K562 (cell line): Measurements from ENCODE around the gene PDGFA. TPM values are rescaled to one million over a fixed set of nuclear protein-coding genes. Genes with fewer than 3 reads are reported as not detected.

Experiments
- CCAR2 ChIP-seq: fragments of 200-400 bp; formaldehyde crosslinking; IDR thresholded peaks from 2 replicates; pipeline ENCODE4 v1.6.1; 2017; ENCODE audit warnings: mild to moderate bottlenecking, low read depth, low read length
- ELF4 ChIP-seq: fragments of 450-650 bp; formaldehyde crosslinking; IDR thresholded peaks from 2 replicates; pipeline ENCODE4 v1.4.0; 2022; ENCODE audit warnings: missing genetic modification characterization
- HIVEP1 ChIP-seq: fragments of 250-450 bp; sonication (Bioruptor Pico); IDR thresholded peaks from 2 replicates; pipeline ENCODE4 v1.4.0; 2020; ENCODE audit warnings: mild to moderate bottlenecking
- HMG20A ChIP-seq: fragments of 450-650 bp; formaldehyde crosslinking; conservative IDR thresholded peaks from 2 replicates; pipeline ENCODE4 v1.4.0; 2020; ENCODE audit warnings: mild to moderate bottlenecking, mixed read lengths
- JUNB ChIP-seq: fragments of 450-650 bp; formaldehyde crosslinking; conservative IDR thresholded peaks from 2 replicates; pipeline ENCODE4 v1.4.0; 2020; ENCODE audit warnings: mild to moderate bottlenecking
- MAZ ChIP-seq, 2 experiments: fragments of 450-650 bp in 1 of 2; sonication (generic) in 1 of 2; formaldehyde crosslinking; IDR thresholded peaks in 1 of 2; conservative IDR thresholded peaks in 1 of 2; 2 replicates each; pipeline versions ENCODE4 v1.4.0 to v1.5.0; 2020; ENCODE audit warnings: mild to moderate bottlenecking in 1 of 2, missing genetic modification reagents in 1 of 2
- NFRKB ChIP-seq: fragments of 450-650 bp; IDR thresholded peaks from 2 replicates; pipeline ENCODE4 v1.6.1; 2016; ENCODE audit warnings: low read depth
- POLR2H ChIP-seq: IDR thresholded peaks from 2 replicates; pipeline ENCODE4 v1.6.1; 2016; ENCODE audit warnings: missing genetic modification characterization, low read depth, mild to moderate bottlenecking, control low read depth, missing compliant biosample characterization, moderate library complexity
- TAF1 ChIP-seq: IDR thresholded peaks from 2 replicates; pipeline ENCODE4 v1.6.1; 2011; ENCODE audit warnings: mild to moderate bottlenecking, low read length, moderate library complexity; ENCODE audit not compliant: insufficient read depth, control insufficient read depth, severe bottlenecking; ENCODE audit errors: extremely low read depth
- WHSC1 ChIP-seq: IDR thresholded peaks from one replicate; pipeline ENCODE4 v1.6.1; 2012; ENCODE audit warnings: low read length, control low read depth, inconsistent platforms
- ZNF384 ChIP-seq: IDR thresholded peaks from 2 replicates; pipeline ENCODE4 v1.6.1; 2012; ENCODE audit warnings: low read depth, low read length, improper control_type of control experiment
- polyA plus RNA-seq, 8 experiments: library from polyadenylated mRNA; depleted of rRNA in 4 of 8; stranded (reverse) in 5 of 8; unstranded in 3 of 8; fragments of >200 nt; fragmentation: Nextera tagmentation in 2 of 8; fragmentation: Illumina TruSeq in 1 of 8; extraction: Ambion mirVana in 2 of 8; extraction: Trizol in 1 of 8; gene quantifications; 2 replicates each; pipeline versions ENCODE4 v1.2.1 to v1.2.3, GENCODE V29; 2011 to 2014; ENCODE audit warnings: inconsistent platforms in 1 of 8, missing spikeins in 1 of 8
- total RNA-seq, 7 experiments: library from RNA; depleted of rRNA in 6 of 7; stranded (reverse); fragments of >200 nt in 6 of 7; fragmentation: Illumina TruSeq in 2 of 7; extraction: Trizol in 2 of 7; gene quantifications; 2 replicates each; pipeline versions ENCODE4 v1.2.1 to v1.2.3, GENCODE V29; 2011 to 2021; ENCODE audit warnings: low replicate concordance in 1 of 7
- TF ChIP-seq, protein P1 (sequence below), 3 experiments: IDR thresholded peaks in 2 of 3; conservative IDR thresholded peaks in 1 of 3; 2 replicates each; pipeline ENCODE4 v1.5.1; 2011 to 2012; ENCODE audit warnings: low read length in 3 of 3, mild to moderate bottlenecking in 3 of 3, control low read depth in 2 of 3, improper control_type of control experiment in 1 of 3, inconsistent platforms in 1 of 3, low read depth in 1 of 3, mixed read lengths in 1 of 3, moderate library complexity in 1 of 3; ENCODE audit not compliant: insufficient read depth in 2 of 3
- TF ChIP-seq, protein P2 (sequence below), 2 experiments: IDR thresholded peaks in 1 of 2; conservative IDR thresholded peaks in 1 of 2; 2 replicates each; pipeline ENCODE4 v1.6.1; 2016; ENCODE audit warnings: low read depth in 2 of 2, mild to moderate bottlenecking in 1 of 2, missing compliant biosample characterization in 1 of 2, missing genetic modification characterization in 1 of 2, moderate library complexity in 1 of 2
- TF ChIP-seq, protein P3 (sequence below): fragments of 450-650 bp; formaldehyde crosslinking; IDR thresholded peaks from 2 replicates; pipeline ENCODE4 v1.4.0; 2020; ENCODE audit warnings: mild to moderate bottlenecking, moderate library complexity
- TF ChIP-seq, protein P4 (sequence below): fragments of 450-650 bp; formaldehyde crosslinking; IDR thresholded peaks from 2 replicates; pipeline ENCODE4 v1.4.0; 2022; ENCODE audit warnings: missing genetic modification characterization
- TF ChIP-seq, protein P5 (sequence below): fragments of 200-800 bp; sonication (Bioruptor generic); IDR thresholded peaks from 2 replicates; pipeline ENCODE4 v1.6.1; 2017; ENCODE audit warnings: missing genetic modification characterization, missing compliant biosample characterization

The PDGFA gene
- total and polyA plus RNA-seq, 9 of the 15 experiments (the other 6 are each of a cell fraction or from before 2014, with no cell fraction given) = 2.5 to 10.2 (median 4.6) TPM

DNA sequence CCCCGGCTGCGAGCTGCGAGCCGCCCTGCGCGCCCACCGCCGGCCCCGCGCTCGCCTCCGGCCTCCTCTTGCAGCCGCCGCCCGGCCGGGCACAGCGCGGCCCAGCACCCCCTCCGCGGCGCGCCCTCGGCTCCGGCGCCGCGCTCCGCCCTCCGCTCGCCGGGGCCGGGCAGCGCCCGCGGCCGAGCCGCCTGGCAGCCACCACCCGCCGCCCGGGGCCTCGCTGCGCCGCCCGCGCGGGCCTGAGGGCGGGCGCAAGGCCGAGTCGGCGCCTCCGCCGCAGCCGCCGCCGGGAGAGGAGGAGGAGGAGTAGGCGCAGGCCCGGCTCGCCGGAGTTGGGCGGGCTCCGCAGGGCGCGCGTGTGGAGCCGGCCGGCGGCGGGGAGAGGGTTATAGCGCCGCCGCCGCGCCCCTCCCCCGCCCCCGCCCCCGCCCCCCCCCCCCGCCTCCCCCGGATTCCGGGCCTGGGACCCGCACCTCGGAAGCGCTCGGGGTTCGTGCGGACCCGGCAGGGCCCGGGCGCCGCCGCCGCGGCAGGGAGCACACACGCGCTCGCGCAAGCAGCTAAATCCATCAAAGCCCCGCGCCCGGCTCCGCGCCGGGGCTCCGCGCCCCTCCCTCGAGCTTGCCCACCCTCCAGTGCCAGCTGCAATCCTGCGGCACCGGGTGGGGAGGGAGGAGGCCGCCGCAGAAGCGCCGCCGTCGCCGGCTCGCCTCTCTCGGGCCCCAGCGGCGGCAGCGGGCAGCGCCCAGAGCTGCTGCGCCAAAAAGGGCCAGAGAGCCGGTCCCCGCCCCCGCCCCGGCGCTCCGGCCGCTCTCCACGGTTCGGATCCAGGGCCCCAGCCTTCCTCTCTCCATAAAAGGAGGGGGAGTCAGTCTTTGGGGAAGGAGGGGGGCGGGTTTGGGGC lies at the start of gene PDGFA (continued):
- TF ChIP-seq, protein P1, sequence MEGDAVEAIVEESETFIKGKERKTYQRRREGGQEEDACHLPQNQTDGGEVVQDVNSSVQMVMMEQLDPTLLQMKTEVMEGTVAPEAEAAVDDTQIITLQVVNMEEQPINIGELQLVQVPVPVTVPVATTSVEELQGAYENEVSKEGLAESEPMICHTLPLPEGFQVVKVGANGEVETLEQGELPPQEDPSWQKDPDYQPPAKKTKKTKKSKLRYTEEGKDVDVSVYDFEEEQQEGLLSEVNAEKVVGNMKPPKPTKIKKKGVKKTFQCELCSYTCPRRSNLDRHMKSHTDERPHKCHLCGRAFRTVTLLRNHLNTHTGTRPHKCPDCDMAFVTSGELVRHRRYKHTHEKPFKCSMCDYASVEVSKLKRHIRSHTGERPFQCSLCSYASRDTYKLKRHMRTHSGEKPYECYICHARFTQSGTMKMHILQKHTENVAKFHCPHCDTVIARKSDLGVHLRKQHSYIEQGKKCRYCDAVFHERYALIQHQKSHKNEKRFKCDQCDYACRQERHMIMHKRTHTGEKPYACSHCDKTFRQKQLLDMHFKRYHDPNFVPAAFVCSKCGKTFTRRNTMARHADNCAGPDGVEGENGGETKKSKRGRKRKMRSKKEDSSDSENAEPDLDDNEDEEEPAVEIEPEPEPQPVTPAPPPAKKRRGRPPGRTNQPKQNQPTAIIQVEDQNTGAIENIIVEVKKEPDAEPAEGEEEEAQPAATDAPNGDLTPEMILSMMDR (IDR thresholded peaks at IDR 0.05 in 2 of 3, conservative IDR thresholded peaks at IDR 0.05 in 1 of 3; ENCODE audit: insufficient read depth in 2 of 3, low read depth in 1 of 3, low read length in 3 of 3) = peak in 1 of 3 experiments; percentile 26; a peak in 1 of 6 replicates
- TF ChIP-seq HMG20A = no peak
- no peak for TF ChIP-seq NFRKB
- no peak for TF ChIP-seq ELF4 (CRISPR knock-in tag)
- TF ChIP-seq, protein P2, sequence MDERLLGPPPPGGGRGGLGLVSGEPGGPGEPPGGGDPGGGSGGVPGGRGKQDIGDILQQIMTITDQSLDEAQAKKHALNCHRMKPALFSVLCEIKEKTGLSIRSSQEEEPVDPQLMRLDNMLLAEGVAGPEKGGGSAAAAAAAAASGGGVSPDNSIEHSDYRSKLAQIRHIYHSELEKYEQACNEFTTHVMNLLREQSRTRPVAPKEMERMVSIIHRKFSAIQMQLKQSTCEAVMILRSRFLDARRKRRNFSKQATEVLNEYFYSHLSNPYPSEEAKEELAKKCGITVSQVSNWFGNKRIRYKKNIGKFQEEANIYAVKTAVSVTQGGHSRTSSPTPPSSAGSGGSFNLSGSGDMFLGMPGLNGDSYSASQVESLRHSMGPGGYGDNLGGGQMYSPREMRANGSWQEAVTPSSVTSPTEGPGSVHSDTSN (CRISPR knock-in tag; IDR thresholded peaks at IDR 0.05; ENCODE audit: low read depth) = no peak
- TF ChIP-seq, protein P2 (tag; conservative IDR thresholded peaks at IDR 0.05; ENCODE audit: low read depth) = no peak
- TF ChIP-seq, protein P3, sequence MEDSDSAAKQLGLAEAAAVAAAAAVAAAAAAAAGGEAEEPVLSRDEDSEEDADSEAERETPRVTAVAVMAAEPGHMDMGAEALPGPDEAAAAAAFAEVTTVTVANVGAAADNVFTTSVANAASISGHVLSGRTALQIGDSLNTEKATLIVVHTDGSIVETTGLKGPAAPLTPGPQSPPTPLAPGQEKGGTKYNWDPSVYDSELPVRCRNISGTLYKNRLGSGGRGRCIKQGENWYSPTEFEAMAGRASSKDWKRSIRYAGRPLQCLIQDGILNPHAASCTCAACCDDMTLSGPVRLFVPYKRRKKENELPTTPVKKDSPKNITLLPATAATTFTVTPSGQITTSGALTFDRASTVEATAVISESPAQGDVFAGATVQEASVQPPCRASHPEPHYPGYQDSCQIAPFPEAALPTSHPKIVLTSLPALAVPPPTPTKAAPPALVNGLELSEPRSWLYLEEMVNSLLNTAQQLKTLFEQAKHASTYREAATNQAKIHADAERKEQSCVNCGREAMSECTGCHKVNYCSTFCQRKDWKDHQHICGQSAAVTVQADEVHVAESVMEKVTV = peak; percentile 36; the same call in 1 of the 2 replicates
- TF ChIP-seq MAZ (CRISPR knock-in tag; conservative IDR thresholded peaks at IDR 0.05 in 1 of 2, IDR thresholded peaks at IDR 0.05 in 1 of 2) = peak in 1 of 2 experiments; percentile 53; a peak in 1 of 4 replicates
- no peak for TF ChIP-seq JUNB (CRISPR knock-in tag)
- TF ChIP-seq, protein P4, sequence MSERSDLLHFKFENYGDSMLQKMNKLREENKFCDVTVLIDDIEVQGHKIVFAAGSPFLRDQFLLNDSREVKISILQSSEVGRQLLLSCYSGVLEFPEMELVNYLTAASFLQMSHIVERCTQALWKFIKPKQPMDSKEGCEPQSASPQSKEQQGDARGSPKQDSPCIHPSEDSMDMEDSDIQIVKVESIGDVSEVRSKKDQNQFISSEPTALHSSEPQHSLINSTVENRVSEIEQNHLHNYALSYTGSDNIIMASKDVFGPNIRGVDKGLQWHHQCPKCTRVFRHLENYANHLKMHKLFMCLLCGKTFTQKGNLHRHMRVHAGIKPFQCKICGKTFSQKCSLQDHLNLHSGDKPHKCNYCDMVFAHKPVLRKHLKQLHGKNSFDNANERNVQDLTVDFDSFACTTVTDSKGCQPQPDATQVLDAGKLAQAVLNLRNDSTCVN = no peak
- TF ChIP-seq ZNF384 = no peak
- TF ChIP-seq WHSC1 = no peak
- TF ChIP-seq CCAR2 = no peak
- no peak for TF ChIP-seq POLR2H (tag)
- TF ChIP-seq, protein P5, sequence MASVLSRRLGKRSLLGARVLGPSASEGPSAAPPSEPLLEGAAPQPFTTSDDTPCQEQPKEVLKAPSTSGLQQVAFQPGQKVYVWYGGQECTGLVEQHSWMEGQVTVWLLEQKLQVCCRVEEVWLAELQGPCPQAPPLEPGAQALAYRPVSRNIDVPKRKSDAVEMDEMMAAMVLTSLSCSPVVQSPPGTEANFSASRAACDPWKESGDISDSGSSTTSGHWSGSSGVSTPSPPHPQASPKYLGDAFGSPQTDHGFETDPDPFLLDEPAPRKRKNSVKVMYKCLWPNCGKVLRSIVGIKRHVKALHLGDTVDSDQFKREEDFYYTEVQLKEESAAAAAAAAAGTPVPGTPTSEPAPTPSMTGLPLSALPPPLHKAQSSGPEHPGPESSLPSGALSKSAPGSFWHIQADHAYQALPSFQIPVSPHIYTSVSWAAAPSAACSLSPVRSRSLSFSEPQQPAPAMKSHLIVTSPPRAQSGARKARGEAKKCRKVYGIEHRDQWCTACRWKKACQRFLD = 0 out of 2 replicates have a peak, but pooled peaks have one; percentile 47
- no peak for TF ChIP-seq HIVEP1 (CRISPR knock-in tag)
- no peak for TF ChIP-seq TAF1
